ENCODE data around the gene IFNB1. TPM values are rescaled to one million over a fixed set of nuclear protein-coding genes. Genes with fewer than 3 reads are reported as not detected.

Gene IFNB1
- total and polyA plus RNA-seq, 2 of the 4 experiments (the other 2 are of a cell fraction), result not detected

- in situ Hi-C loops (cut with MboI; ENCODE audit: low sequenced_read_pairs) (no loop called here), intact Hi-C loops (cut with micrococcal nuclease) (no loop called here), dilution Hi-C loops (cut with HindIII; ENCODE audit: low sequenced_read_pairs, unreplicated experiment) (no loop called here)
- Histone ChIP-seq H3K79me1 (ENCODE audit: low read depth in 1 of 2, low read length in 2 of 2) (no peaks in the 10 kb centered on the region), H2BK120ac (ENCODE audit: low read depth, low read length) (no peak overlapping the region), H3K9me3 (ENCODE audit: control insufficient read depth, insufficient read depth, low read length) (peaks cover 8% of the 10 kb centered on the region), H3K4me2 (ENCODE audit: low read depth, low read length) (no peak overlapping the region), H2BK5ac (ENCODE audit: low read depth, low read length, poor library complexity, severe bottlenecking) (no peak overlapping the region), H3K4me1 (ENCODE audit: control insufficient read depth, insufficient read depth, low read length) (no peaks in the 10 kb centered on the region), H4K91ac (ENCODE audit: insufficient read depth, low read depth, low read length) (no peak overlapping the region), H2AK5ac (ENCODE audit: low read depth, low read length) (no peak overlapping the region), H3K23ac (ENCODE audit: low read depth, low read length) (no peak overlapping the region), H3K56ac (ENCODE audit: extremely low read depth, insufficient read depth, low read length) (no peak overlapping the region), H4K8ac (ENCODE audit: low read depth in 2 of 2, low read length in 2 of 2) (no peak overlapping the region), H2BK15ac (ENCODE audit: low read depth, low read length) (no peak overlapping the region), H3K14ac (replicated peaks; ENCODE audit: low read depth, low read length) (no peak overlapping the region), H3K4ac (ENCODE audit: low read depth, low read length) (no peak overlapping the region), H4K5ac (ENCODE audit: low read depth, low read length) (no peak overlapping the region), H2AFZ (replicated peaks; ENCODE audit: low read length, poor library complexity) (no peak overlapping the region), H3K36me3 (ENCODE audit: control insufficient read depth, insufficient read depth, low read length) (no peaks in the 10 kb centered on the region), H3K4me3 (ENCODE audit: insufficient read depth, low read depth, low read length) (no peak overlapping the region), H3K9me1 (ENCODE audit: insufficient read depth, low read length) (no peaks in the 10 kb centered on the region), H3K9ac (ENCODE audit: low read depth, low read length) (no peak overlapping the region), H4K20me1 (ENCODE audit: insufficient read depth, low read length) (no peaks in the 10 kb centered on the region), H2BK20ac (ENCODE audit: low read depth, low read length) (no peak overlapping the region), H3K27ac (ENCODE audit: insufficient read depth, low read length) (no peak overlapping the region), H2AK9ac (replicated peaks; ENCODE audit: low read depth, low read length, poor library complexity) (no peak overlapping the region), H3K27me3 (ENCODE audit: control insufficient read depth, insufficient read depth, low read length) (no peaks in the 10 kb centered on the region), H3K18ac (ENCODE audit: low read depth, low read length) (no peak overlapping the region)
- DNase-seq (no peak), ATAC-seq (ENCODE audit: low read depth) (no peak)
- ChIA-PET POLR2A (ENCODE audit: unreplicated experiment) (no interaction called here), CTCF (no interaction called here)
- TF ChIP-seq CEBPB (IDR thresholded peaks at IDR 0.05; ENCODE audit: low read depth, low read length) (no peak), MXI1 (IDR thresholded peaks at IDR 0.05; ENCODE audit: borderline replicate concordance, low read depth, low read length) (no peak), RFX5 (IDR thresholded peaks at IDR 0.05; ENCODE audit: low read depth, low read length) (no peak), RAD21 (IDR thresholded peaks at IDR 0.05; ENCODE audit: low read length) (no peak), MAFK (IDR thresholded peaks at IDR 0.05; ENCODE audit: low read depth, low read length) (peak; percentile 80), POLR2A (IDR thresholded peaks at IDR 0.05; ENCODE audit: low read depth, low read length) (no peak), USF2 (IDR thresholded peaks at IDR 0.05; ENCODE audit: low read depth, low read length) (no peak), BHLHE40 (IDR thresholded peaks at IDR 0.05; ENCODE audit: low read depth, low read length) (no peak)
- TF ChIP-seq, protein P1, sequence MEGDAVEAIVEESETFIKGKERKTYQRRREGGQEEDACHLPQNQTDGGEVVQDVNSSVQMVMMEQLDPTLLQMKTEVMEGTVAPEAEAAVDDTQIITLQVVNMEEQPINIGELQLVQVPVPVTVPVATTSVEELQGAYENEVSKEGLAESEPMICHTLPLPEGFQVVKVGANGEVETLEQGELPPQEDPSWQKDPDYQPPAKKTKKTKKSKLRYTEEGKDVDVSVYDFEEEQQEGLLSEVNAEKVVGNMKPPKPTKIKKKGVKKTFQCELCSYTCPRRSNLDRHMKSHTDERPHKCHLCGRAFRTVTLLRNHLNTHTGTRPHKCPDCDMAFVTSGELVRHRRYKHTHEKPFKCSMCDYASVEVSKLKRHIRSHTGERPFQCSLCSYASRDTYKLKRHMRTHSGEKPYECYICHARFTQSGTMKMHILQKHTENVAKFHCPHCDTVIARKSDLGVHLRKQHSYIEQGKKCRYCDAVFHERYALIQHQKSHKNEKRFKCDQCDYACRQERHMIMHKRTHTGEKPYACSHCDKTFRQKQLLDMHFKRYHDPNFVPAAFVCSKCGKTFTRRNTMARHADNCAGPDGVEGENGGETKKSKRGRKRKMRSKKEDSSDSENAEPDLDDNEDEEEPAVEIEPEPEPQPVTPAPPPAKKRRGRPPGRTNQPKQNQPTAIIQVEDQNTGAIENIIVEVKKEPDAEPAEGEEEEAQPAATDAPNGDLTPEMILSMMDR (conservative IDR thresholded peaks at IDR 0.05; ENCODE audit: low read depth, low read length), result no peak
- WGBS, 2 experiments (ENCODE audit: extremely low coverage in 2 of 2, insufficient read length in 1 of 2), result no CpG with 5 or more reads among the region's 1 CpG
- no TSS peak for BruUV-seq (replicated peaks)
Measured at GRCh38 chr9:21085005-21085404, 7.3 kb upstream of the IFNB1 start.

Measured in IMR-90 (cell line).